HG02884 (cell line): Measurements from ENCODE around the gene FLOT1.

ENCODE experiments used
- ATAC-seq: cut with Tn5 transposase; IDR thresholded peaks from one replicate; pipeline ENCODE4 v1.9.1; 2021; ENCODE audit warnings: mild to moderate bottlenecking, moderate library complexity; ENCODE audit not compliant: unreplicated experiment

FLOT1 gene

DNA sequence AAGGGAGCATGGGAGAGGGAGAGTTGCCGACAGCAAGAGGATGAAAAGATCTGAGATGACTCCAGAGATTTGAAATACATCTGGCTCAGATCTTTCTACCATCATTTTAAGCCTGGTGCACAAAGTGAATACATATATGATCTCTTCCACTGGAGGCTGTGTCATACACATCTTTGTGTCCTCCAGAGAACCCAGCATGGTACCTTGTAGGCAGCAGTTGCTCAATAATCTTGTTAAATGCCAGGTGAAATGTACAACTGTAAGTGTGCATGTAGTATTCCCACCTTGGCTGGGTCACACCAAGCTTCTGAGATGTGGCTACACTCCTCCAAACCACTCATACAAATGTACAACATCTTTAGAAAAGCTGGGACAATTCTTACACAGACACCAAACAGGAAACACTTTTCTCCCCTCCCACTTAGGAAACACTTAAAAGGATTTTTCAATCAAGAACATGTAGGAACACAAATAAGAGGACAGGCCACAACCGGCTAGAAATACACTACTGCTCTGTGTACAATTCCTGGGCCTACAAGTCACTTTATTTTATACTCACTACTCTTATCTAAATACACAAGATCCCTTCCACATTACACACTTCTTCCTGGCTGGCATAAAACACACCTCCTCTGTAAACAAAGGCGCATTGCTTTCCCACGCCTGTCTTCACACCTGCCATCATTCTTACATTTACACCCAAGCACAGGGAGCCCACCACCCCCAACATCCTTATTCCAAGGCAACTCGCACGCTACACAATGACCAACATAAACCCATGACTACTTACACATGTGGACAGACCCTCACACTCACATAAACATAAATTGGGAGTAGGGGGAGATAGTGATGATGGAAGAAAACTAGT lies 5.6 kb upstream of the FLOT1 start:
- ATAC-seq, result no peak

- ATAC-seq, result no peak
Measured at GRCh38 chr6:30747300-30747687, 4.8 kb upstream of the FLOT1 start.

GRCh38 chr6:30744054-30744805 lies 1.7 kb upstream of the FLOT1 start, which contains the start of gene IER3:
IER3 (minus strand) TSS chr6:30744547; CDS start chr6:30744518, 29 bp downstream.
- ATAC-seq, result no peak

- ATAC-seq, result peak; percentile 19
Measured at GRCh38 chr6:30743099-30744053, 889 bp upstream of the FLOT1 start.

DNA sequence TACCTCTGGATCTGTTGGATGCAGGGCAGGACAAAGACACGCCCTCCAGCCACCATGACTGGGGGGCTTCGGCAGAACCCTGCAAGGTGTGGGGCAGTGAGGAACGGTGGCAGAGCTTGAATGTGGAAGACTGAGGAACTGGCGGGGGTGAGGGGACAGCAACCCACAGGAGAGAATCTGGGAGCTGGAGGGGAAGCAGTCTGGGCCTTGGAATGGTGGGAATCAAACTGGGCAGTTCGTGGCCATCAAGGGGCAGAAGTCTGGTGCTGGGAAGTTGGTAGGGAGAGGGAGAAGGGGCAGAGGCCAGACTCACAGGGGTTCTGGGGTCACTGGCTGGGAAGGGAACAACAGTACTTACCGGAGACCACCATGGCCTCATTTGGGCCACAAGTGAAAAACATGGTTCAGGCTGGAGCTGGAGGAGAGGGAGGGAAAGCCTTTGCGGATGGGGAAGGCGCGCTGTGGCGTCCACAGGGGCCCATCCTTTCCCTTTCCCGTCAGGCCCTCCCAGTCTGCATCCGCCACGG lies 635 bp downstream of the FLOT1 start:
- no peak for ATAC-seq

DNA sequence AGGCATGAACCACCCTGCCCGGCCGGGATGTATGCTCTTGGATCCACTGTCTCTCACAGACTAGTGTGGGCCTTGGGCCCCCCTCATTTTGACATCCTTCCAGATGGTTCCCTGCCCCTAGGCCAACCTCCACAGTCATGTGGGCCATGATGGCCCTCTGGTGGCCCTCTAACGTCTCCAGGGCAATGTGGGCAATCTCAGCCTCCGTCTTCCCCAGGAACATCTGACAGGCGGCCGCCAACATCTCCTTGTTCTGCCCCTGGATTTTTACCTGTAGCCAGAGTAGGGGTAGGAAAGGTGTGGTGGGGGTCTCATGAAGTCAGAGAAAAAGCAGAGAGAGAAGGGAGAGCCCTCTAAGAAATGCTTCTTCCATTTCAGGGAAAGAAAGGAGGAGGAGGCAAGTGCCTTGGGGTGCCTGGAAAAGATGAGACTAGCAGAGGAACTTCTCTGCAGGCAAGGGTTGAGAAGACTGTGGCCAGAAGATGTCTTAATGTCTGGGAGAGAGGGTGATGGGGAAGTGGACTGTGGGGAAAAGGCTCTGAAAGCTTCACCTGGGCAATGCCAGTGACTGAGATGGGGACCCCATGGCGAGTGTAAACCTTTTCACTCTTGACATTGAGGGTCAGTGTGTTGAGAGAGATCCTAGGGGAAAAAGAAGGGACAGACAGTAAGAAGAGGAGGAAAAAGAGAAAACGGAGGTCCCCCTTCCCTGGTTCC lies 1.3 kb downstream of the FLOT1 start:
- no peak for ATAC-seq

DNA sequence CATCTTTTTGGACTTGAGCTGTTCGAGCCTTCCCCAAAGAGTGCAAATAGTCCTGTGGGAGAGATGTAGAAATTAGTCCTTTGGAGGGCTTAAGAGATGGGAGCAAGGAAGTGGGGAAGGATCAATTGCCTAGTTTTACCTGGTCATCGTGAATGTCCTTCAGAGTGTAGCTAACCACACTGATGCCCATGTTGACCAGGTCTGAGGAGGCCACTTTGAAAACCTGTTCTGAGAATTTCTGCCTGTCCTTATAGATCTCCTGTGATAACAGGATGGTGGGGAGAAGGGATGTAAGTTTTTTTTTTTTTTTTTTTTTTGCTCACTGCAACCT lies 2.0 kb downstream of the FLOT1 start:
- ATAC-seq, result no peak

- ATAC-seq, result no peak
Measured at GRCh38 chr6:30738532-30738931, 4.0 kb downstream of the FLOT1 start.

DNA sequence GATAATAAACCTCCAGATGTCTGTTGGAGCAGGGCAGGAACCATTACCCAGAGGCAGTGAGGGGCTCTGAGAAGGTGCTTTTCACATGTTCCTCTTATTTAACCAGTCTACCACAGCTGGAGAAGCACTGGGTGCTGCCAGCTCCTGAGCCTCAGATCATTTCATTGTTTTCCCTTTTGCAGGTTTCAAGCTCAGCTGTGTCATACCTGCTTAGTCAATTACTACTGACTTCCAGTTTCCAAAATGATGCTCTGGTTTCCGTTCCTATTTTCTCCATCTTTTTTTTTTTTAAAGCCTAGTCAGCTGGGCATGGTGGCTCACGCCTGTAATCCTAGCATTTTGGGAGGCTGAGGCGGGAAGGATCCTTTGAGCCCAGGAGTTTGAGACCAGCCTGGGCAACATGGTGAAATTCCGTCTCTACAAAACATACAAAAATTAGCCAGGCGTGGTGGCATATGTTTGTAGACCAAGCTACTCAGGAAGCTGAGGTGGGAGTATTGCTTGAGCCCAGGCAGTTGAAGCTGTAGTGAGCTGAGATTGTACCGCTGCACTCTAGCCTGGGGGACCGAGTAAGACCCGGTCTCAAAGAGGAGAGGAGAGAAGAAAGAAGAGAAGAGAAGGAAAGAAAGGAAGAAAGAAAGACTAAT lies 6.7 kb downstream of the FLOT1 start:
- ATAC-seq, result no peak

DNA sequence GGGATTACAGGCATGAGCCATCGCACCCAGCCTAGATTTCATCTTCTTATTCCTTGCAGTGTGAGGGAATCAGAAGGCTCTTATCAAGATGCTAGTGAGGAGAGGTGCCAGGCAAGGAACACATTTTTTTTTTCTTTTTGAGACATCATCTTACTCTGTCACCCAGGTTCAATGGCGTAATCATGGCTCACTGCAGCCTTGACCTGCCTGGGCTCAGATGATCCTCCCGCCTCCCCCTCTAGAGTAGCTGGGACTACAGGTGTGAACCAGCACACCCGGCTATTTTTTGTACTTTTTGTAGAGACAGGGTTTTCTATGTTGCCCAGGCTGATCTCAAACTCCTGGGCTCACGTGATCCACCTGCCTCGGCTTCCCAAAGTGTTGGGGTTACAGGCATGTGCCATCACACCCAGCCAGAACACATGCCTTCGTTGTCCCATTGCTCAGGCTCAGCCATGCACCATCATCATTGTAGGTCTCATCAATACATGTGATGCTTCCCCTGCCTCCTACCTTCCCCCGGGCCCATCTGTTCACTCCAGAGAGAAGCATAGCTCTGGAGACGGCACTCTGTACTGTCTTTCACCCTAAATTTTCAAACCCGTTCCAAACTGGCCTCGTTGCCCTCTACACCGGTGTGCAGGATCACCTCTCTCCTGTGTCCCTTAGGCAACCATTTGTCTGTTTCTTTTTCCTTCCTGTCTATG lies 10.1 kb downstream of the FLOT1 start:
- no peak for ATAC-seq

GRCh38 chr6:30730601-30731435 lies 11.7 kb downstream of the FLOT1 start:
- no peak for ATAC-seq

DNA sequence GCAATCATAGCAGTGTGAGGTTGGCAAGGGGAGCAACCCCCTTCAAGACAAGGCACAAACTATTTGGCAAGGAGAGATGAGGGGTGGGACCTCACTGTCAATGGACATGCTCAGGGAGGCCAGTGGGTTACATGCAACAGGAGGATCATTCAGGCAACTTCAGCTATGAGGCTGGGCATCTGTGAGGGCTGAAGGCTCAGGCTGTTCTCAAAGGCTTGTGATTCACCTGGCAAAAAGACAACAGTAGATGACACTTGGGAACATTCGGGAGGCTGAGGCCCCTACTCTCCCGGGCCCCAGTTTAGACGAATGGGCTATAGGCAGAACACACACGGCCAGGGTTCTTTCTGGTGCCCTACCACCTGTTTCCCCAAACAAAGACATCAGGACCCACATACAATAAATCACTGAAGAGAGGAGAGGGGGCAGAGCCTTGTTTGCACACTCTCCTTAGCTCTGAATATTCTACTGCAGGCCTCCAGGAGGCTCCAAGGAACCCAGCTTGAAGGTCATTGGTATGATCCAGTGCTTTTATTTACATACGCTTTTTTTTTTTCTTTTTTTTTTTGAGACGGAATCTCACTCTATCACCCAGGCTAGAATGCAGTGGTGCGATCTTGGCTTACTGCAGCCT lies 14.4 kb downstream of the FLOT1 start:
- ATAC-seq, result no peak

GRCh38 chr6:30726506-30727413 lies 15.7 kb downstream of the FLOT1 start:
- no peak for ATAC-seq

DNA sequence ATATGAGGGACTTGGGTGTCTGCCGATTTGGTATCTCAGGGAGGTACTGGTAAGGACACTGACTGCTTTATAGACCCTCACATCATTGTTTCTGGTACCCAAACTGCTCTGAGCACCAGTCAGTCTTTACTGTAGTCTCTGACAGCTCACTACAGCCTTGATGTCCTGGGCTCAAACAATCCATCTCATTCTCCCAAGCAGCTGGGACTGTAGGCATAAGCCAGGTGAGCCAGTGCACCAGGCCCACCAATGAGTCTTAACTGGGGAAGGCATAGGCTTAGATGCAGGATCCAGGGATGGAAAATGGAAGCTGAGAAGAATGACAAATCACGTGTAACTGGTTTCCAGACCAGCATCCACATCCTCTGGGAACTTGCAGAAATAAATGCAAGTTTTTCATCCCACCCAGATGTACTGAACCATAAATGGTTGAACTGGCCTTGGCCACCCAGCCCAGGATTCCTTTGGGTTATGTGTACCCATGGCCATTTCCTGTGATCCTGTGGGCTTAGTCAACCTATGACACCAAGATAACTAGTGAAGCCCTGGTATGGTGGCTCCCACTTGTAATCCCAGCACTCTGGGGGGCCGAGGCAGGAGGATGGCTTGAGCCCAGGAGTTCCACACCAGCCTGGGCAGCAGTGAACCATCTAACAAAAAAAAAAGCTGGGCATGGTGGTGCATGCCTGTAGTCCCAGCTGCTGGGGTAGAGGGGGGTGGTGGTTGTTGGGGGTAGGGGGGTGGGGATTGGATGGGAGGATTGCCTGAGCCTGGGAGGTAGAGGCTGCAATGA lies 16.6 kb downstream of the FLOT1 start:
- ATAC-seq, result no peak

DNA sequence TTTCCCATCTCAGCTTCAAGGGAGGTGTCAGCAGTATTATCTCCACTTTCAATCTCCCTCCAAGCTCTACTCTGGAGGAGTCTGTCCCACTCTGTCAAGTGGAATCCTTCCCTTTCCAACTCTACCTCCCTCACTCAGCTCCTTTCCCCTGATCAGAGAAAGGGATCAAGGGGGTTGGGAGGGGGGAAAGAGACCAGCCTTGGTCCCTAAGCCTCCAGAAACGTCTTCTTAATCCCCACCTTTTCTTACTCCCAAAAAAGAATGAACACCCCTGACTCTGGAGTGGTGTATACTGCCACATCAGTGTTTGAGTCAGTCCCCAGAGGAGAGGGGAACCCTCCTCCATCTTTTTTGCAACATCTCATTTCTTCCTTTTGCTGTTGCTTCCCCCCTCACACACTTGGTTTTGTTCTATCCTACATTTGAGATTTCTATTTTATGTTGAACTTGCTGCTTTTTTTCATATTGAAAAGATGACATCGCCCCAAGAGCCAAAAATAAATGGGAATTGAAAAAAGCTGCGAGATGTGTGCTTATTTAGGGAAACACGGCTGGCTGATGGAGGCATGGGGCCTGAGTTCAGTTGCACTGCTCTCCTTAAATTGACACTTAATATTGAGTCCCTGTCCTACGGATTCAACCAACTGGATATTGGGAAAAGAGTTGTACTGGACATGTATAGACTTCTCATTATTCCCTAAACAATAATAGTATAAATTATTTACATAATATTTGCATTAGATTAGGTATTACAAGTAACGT lies 17.4 kb downstream of the FLOT1 start:
- no peak for ATAC-seq
